ENCODE results near the gene SPPL3.
"Not testable (repeated sequence)": the region's sequence is repeated elsewhere in the genome, so short reads cannot be mapped to it uniquely, and the experiment has no call there.

SPPL3 gene

DNA sequence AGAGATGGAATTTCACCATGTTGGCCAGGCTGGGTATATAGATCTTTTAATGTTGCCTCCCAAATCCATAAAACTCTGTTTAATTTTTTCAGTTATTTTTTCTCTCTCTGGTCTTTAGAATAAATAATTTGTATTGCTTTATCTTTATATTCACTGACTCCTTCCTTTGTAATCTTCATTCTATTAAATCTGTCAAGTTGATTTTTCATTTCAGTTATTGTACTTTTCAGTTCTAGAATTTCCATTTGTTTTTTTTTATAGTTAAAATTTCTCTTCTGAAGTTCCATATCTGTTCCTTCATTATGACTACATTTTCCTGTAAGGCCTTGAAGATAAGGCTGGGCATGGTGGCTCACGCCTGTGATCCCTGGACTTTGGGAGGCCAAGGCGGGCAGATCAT, 13.6 kb upstream of the SPPL3 start:
- no peak for DNase-seq

GRCh38 chr12:120916561-120916960, 12.4 kb upstream of the SPPL3 start:
- no peak for DNase-seq

GRCh38 chr12:120914794-120915193, 10.6 kb upstream of the SPPL3 start:
- DNase-seq = no peak

GRCh38 chr12:120909633-120910298, 5.6 kb upstream of the SPPL3 start:
- peak; percentile 6 for DNase-seq

GRCh38 chr12:120905856-120906384, 1.8 kb upstream of the SPPL3 start:
- no peak for DNase-seq

DNA sequence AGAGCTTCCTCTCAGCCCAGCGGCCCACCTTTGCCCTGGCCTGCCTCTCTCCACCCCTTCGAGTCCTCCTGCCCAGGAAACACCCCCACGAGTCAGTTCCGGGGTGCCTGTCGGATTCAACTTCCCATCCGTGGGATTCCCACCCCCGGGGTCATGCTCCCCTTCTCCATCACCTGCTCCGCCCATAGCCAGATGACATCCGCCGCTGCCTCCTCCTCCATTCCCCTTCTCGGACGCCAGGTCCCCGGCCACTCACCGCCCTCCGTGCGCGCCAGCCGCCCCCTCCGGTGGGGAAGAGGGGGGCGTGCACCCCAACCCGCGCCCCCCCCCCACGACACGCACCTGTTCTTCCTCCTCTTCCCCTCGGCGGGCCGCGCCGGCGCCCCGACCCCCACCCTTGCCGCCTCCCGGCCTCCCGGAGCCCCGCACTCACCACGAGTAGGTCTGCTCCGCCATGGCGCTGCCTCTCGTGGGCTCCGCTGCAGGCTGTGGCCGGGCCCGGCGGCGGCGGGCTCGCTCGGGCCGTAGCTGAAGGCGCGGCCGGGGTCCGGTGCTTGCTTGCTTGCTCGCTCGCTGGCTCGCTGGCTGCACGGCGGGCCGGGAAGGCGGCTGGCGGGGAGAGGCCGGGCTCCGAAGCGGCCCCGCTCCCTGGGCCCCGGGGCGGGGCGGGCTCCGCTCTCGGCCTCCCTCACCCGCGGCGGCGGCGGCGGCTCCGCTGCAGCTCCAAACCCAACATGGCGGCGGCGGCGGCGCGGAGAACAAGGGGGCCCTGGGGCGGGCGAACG, 554 bp downstream of the SPPL3 start:
- DNase-seq = peak; percentile 12

GRCh38 chr12:120902846-120903411, 1.2 kb downstream of the SPPL3 start:
- DNase-seq = no peak

GRCh38 chr12:120901818-120902217, 2.3 kb downstream of the SPPL3 start:
- no peak for DNase-seq

DNA sequence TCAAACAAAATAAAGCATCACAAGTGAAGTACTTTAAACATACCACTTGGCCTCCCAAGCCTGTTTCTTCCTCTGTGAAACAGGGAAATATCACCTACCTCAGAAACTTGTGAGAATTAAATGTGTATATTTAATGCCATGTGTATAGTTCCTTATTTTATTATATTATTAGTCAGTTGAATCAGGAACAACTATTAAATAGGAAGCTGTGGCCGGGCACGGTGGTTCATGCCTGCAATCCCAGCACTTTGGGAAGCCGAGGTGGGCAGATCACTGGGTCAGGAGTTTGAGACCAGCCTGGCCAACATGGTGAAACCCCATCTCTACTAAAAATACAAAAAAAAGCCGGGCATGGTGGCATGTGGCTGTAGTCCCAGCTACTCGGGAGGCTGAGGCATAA, 3.1 kb downstream of the SPPL3 start:
- DNase-seq = not testable (repeated sequence)

DNA sequence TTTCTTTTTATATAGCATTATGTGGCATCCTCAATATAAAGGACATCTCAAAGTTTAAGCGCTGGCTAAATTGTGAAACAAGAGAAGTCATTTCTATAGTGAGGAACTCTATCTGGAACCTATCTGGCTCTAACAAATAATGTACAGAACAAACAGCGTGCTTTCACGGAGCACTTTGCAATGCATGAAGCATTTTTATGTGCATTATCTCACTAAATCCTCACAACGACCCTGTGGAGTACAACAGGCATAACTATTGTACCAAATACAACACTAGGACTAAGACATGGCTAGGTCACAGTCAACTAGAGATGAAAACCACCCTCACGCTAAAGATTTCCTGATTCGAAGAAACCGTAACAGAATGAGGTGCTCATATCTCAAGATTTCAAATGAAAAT, 8.6 kb downstream of the SPPL3 start:
- DNase-seq = no peak

DNA sequence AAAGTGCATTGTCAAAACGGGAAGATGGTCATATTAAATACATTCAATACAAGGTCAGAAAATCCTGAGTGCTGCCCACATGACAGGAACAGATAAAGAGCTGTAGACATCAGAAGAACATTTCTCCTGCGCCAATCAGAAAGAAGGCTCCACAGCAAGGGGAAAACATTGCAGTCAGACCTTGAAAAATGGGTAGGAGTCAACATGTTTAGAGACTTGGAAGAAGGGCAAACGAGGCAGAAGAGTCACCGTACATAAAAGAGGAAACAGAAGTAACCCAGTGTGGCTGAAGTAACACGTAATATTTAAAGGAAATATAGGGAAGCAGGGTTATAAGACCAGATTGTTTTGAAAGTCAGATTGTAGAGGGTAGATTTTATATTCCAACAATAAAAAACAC, 11.9 kb downstream of the SPPL3 start:
- DNase-seq = no peak

DNA sequence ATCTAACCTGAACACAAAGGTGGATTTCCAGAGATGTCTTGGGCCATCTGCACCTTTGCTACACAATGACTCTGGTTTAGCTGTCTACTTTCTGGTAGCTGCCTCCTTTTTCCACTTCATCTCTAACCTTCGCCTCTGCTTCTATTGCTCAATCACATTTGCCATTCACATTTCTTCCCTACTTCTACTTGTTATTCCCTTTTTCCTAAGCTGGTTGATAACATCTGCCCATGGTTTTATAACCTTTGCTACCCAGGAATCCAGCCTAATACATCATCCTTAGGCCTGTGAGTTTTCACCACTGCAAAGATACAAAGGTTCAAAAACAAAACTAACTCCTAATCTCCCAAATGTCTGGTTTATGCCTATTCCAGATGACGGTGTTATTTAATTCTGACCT, 13.2 kb downstream of the SPPL3 start:
- DNase-seq = no peak

GRCh38 chr12:120887253-120888043, 16.7 kb downstream of the SPPL3 start:
- no peak for DNase-seq

GRCh38 chr12:120886199-120887018, 17.7 kb downstream of the SPPL3 start:
- DNase-seq = no peak

DNA sequence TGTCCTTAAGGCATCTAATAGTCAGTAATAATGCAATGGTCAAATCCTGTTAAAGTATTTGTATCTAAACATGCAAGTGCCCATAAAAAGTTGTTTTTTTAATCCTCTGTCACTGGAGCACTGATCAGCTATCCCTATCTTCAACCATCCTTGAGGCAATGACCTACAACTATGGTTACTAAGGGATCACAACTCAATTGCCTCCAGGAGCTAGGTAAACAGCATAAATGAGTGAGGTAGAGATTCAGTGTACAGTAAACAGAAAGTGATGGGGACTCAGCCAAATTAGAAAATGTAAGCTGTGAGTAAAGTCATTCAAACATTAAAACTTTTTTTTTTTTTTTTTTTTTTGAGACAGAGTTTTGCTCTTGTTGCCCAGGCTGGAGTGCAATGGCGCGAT, 18.6 kb downstream of the SPPL3 start:
- no peak for DNase-seq

DNA sequence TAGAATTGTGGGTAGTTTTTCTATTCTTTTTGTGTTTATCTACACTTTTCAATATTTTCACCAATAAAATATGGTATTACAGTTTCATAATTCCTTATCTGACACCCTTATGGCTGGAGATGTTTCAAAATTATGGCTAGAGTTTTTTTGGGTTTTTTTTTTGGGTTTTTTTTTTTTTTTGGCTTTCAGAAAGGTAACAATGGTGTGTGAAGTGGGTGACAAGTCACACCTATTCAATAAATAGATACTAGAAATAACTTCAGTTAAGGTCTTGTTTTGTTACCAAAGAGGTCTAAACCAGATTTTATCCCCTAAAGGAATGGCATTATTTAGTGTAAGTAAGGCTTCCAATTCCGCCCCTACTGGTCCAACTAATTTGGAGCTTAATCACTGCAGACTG, 19.5 kb downstream of the SPPL3 start:
- DNase-seq = no peak

DNA sequence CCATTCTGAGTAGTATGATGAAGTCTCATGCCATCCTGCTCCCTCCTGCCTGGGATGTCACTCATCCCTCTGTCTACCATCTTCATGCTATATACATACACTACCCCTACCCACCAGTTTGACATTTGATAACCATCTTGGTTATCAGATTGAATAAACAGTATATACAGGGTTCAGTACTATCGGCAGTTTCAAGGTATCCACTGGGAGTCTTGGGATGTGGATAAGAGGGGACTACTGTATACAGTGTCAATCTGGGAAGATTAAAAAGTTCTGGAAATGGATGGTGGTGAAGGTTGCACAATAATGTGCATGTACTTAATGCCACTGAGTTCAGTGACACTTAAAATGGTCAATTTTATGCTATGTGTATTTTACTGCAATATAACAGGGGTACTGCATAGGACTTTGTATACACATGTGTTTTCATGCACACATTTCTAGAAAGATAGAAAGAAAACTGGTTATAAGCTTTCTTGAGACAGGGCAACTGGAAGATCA, 22.1 kb downstream of the SPPL3 start:
- DNase-seq = no peak

DNA sequence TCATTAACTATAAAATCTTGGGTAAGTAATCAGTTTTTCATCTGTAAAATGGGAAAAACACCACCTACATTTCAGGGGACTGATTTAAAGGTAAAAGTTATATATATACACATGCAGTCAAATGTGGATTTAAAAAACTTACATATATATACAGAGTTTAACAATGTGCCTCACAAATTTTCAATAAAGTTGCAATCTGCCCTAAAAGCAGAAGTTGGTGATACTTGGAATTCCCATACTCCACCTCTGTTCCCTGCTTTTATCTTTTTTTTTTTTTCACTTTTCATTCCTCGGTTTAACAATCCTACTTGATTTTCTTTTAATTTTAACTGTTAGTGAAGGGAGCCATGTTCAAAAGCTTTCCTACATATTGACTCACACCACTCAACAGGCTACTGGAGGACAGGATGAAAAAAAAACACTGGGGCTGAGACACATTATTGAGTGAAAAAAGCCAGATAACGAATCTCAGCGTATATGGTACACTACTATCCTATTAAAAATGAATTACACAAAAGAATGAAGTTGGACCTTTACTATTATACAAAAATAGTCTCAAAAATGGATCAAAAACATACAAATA, 24.3 kb downstream of the SPPL3 start:
- no peak for DNase-seq

- DNase-seq = no peak
Observed at GRCh38 chr12:120879102-120879501, 25.1 kb downstream of the SPPL3 start.

DNA sequence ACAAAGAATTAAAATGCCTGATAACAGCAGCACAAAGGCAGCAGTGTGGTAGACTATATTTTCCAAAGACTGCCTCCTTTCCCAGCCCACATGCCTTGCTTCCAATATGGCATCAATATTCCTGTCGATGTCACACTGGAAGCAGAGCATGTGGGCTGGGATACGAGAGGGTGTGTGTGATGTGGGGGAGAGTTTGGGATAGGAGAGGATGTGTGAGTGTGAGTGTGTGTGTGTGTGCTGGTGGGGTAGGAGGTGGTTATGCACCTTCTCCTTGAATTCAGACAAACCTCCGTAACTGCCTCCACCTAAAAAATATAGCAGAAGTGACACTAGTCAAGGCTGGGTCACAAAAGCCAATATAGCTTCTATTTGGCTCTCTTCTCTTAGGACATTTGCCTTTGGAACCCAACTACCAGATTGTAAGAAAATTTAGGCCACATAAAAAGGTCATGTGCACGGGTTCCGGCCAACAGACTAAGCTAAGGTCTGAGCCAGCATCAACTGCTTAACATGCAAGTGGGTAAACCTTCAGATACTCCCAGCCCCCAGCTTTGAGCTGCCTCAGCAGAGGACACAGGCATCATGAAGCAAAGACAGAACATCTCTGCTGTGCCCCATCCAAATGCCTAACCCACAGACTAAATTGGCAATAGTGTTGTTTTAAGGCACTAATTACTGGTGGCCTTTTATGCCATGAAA, 29.5 kb downstream of the SPPL3 start:
- no peak for DNase-seq

- DNase-seq = no peak
Observed at GRCh38 chr12:120873226-120873625, 30.9 kb downstream of the SPPL3 start.
